ENCODE data around the gene C1orf35.
A peak's percentile ranks its signal among the peaks of the same experiment; 100 is the strongest.

Gene C1orf35

DNA sequence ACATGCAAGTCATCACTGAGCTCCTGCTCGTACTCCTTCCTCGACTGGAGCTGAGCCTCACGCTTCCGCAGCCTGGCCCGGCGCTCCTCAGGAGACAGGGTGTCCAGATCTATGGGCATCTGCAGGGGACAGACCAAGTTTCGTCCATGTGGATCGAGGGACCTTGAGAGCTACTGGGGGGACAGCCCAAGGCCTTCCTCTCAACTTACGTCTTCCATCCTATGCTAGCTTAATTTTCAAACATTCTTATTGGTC, 3.6 kb upstream of the C1orf35 start:
- H3K79me1 ChIP-seq (ENCODE audit: low read length), result peaks cover 11% of the 10 kb centered on the region
- peaks cover 10% of the 10 kb centered on the region for H3K79me2 ChIP-seq (ENCODE audit: control insufficient read depth, insufficient read depth, low read length)
- H2BK120ac ChIP-seq (ENCODE audit: low read depth, low read length), result no peak overlapping the region
- H3K4me2 ChIP-seq (ENCODE audit: low read length), result no peak overlapping the region
- no peak overlapping the region for H3K23ac ChIP-seq (ENCODE audit: low read length)
- no peak overlapping the region for H2AK5ac ChIP-seq (ENCODE audit: low read length)
- no peak for DNase-seq
- H3K18ac ChIP-seq (ENCODE audit: low read length), result no peak overlapping the region
- WGBS (ENCODE audit: extremely low coverage, insufficient coverage, low lambda C conversion rate), result no CpG with 5 or more reads among the region's 9 CpGs
- no peaks in the 10 kb centered on the region for H3K36me3 ChIP-seq (ENCODE audit: control insufficient read depth, insufficient read depth, low read length)
- no peak overlapping the region for H3K27ac ChIP-seq (ENCODE audit: low read depth, low read length)
- H3K56ac ChIP-seq (ENCODE audit: low read length), result no peak overlapping the region
- H2BK15ac ChIP-seq (replicated peaks; ENCODE audit: low read depth), result no peak overlapping the region
- H3K4ac ChIP-seq (ENCODE audit: low read depth, low read length), result no peak overlapping the region
- H2BK5ac ChIP-seq (ENCODE audit: low read length), result no peak overlapping the region
- no peak overlapping the region for H4K5ac ChIP-seq (ENCODE audit: low read length)
- H3K9ac ChIP-seq (ENCODE audit: low read length), result no peak overlapping the region
- no peak overlapping the region for H4K8ac ChIP-seq (ENCODE audit: low read depth, low read length)
- H3K27me3 ChIP-seq (ENCODE audit: insufficient read depth, low read length, poor library complexity), result no peaks in the 10 kb centered on the region
- H3K4me1 ChIP-seq (ENCODE audit: control insufficient read depth, low read depth, low read length), result peaks cover 4% of the 10 kb centered on the region
- H3K4me3 ChIP-seq (ENCODE audit: low read length), result no peak overlapping the region

DNA sequence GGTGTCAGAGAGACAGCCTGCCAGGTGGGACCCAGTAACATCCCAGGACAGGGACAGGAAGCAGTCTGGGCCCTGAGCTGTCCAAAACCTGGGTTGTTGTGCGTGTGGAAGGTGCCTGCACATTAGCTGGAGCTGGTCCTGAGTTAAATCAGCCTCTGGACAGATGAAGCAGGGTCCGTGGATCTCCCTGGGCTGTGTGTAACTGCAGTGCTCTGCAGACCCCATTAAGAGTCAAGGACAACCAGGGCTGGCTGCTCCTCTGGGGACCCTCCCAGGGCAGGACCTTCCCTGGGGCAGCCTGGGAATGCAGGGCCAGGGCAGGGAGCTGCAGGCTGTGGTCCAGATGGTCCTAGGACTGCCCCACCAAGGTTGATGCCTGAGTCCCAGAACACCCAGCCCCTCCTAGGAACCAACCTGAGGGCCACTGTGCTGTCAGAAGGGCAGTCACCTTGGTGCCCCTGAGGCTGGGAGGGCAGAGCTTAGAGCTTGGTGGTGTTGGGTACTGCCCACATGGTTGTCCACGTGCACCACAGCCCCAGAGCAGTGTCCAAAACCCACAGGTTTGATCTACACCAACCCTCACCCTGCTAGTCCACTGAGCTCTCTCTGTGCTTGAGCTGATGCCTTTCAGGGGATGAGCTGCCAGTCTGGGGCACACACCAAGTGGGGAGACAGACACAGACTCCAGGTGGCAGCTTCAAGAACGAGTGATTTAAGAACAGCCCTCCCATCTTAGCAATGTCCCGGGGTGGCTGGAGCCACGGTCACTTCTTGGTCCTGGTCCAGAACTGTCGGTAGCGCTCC, 3.1 kb upstream of the C1orf35 start:
- Histone ChIP-seq H4K8ac (ENCODE audit: low read depth, low read length) (no peak overlapping the region), H3K4me2 (ENCODE audit: low read length) (no peak overlapping the region), H3K9ac (ENCODE audit: low read length) (no peak overlapping the region), H2AK5ac (ENCODE audit: low read length) (no peak overlapping the region), H3K56ac (ENCODE audit: low read length) (no peak overlapping the region), H3K27ac (ENCODE audit: low read depth, low read length) (no peak overlapping the region), H3K79me1 (ENCODE audit: low read length) (peaks cover 11% of the 10 kb centered on the region), H2BK5ac (ENCODE audit: low read length) (no peak overlapping the region), H3K23ac (ENCODE audit: low read length) (no peak overlapping the region), H3K27me3 (ENCODE audit: insufficient read depth, low read length, poor library complexity) (no peaks in the 10 kb centered on the region), H2BK15ac (replicated peaks; ENCODE audit: low read depth) (no peak overlapping the region), H3K79me2 (ENCODE audit: control insufficient read depth, insufficient read depth, low read length) (peaks cover 10% of the 10 kb centered on the region), H3K4me1 (ENCODE audit: control insufficient read depth, low read depth, low read length) (peaks cover 4% of the 10 kb centered on the region), H3K4me3 (ENCODE audit: low read length) (no peak overlapping the region), H3K18ac (ENCODE audit: low read length) (no peak overlapping the region), H2BK120ac (ENCODE audit: low read depth, low read length) (no peak overlapping the region), H3K36me3 (ENCODE audit: control insufficient read depth, insufficient read depth, low read length) (no peaks in the 10 kb centered on the region), H3K4ac (ENCODE audit: low read depth, low read length) (no peak overlapping the region), H4K5ac (ENCODE audit: low read length) (no peak overlapping the region)
- no CpG with 5 or more reads among the region's 8 CpGs for WGBS (ENCODE audit: extremely low coverage, insufficient coverage, low lambda C conversion rate)
- DNase-seq, result no peak

DNA sequence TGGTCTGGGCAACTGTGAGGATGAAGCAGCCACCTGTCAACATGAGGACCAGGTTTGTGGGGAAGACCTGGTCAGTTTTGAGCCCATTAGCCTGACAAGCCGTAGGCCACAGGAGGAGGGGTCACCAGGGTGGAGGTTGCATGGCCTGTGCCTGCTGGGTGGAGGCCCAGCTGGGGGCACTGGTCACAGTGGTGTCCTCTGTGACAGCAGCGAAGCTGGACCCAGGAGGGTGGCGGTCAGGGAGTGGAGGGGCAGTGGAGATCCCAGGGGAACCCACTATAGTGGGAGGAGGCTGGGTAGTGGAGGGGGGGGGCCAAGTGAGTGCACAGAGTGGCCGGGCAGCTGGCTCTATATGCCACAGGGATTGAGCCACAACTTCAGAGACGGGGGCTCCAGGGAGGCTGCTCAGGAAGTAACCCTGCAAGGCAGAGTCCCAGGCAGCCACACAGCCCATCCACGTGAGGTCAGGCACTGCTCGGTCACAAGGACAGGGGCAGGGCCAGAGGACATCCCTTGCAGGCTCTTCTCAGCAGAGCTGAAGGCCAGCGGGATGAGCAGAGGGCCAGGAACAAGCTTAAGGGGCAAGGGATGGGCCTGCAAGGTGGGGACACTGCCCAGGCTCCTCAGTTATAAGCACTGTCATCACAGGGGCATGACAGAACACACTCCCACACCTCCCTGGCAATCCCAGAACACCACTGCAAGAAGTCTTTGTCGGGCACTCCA, 2.3 kb upstream of the C1orf35 start:
- Histone ChIP-seq H3K27me3 (ENCODE audit: insufficient read depth, low read length, poor library complexity) (no peaks in the 10 kb centered on the region), H3K4ac (ENCODE audit: low read depth, low read length) (no peak overlapping the region), H3K23ac (ENCODE audit: low read length) (no peak overlapping the region), H4K5ac (ENCODE audit: low read length) (no peak overlapping the region), H2AK5ac (ENCODE audit: low read length) (no peak overlapping the region), H3K36me3 (ENCODE audit: control insufficient read depth, insufficient read depth, low read length) (no peaks in the 10 kb centered on the region), H2BK5ac (ENCODE audit: low read length) (no peak overlapping the region), H3K18ac (ENCODE audit: low read length) (no peak overlapping the region), H3K9ac (ENCODE audit: low read length) (no peak overlapping the region), H3K4me2 (ENCODE audit: low read length) (no peak overlapping the region), H2BK120ac (ENCODE audit: low read depth, low read length) (no peak overlapping the region), H3K27ac (ENCODE audit: low read depth, low read length) (no peak overlapping the region), H4K8ac (ENCODE audit: low read depth, low read length) (no peak overlapping the region), H3K79me1 (ENCODE audit: low read length) (peaks cover 11% of the 10 kb centered on the region), H3K4me3 (ENCODE audit: low read length) (no peak overlapping the region), H2BK15ac (replicated peaks; ENCODE audit: low read depth) (no peak overlapping the region), H3K79me2 (ENCODE audit: control insufficient read depth, insufficient read depth, low read length) (peaks cover 10% of the 10 kb centered on the region), H3K56ac (ENCODE audit: low read length) (no peak overlapping the region), H3K4me1 (ENCODE audit: control insufficient read depth, low read depth, low read length) (peaks cover 4% of the 10 kb centered on the region)
- WGBS (ENCODE audit: extremely low coverage, insufficient coverage, low lambda C conversion rate), result no CpG with 5 or more reads among the region's 9 CpGs
- DNase-seq, result no peak

DNA sequence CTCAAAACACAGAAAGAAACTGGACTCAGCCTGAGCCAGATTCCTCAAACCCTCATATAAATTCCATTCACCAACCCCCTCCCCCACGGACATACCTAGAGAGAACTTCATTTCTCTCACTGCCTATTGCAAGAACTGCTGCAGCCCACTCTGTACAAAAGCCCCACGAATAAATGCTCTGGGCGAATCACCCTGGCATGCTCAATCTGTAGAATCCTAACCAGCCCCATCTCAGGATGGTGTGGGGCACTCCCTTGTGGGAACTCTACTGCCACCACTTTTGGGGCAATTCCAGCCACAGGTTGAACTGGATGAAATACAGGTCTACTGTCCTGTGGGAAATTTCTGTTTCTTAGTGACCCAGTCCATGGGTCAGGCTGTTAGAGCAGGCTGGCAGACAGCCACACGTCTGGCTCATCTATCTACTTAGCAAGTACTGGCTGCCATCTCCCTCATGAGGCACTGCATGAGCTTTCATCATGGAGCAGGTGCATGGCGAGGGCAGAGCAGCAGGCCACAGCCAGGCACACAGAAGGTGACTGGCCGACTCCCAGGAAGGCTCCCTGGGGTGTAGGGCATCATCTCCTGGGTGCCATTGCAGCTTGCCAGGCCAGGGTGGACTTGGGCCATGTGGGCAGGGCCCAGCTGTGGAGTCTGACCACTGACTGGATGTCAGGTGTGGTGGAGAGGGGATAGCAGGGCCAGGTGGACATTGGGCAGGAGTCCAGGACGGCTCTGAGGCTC, 1.6 kb upstream of the C1orf35 start:
- H3K4ac ChIP-seq (ENCODE audit: low read depth, low read length), result no peak overlapping the region
- H3K27me3 ChIP-seq (ENCODE audit: insufficient read depth, low read length, poor library complexity), result no peaks in the 10 kb centered on the region
- H4K5ac ChIP-seq (ENCODE audit: low read length), result no peak overlapping the region
- H2BK120ac ChIP-seq (ENCODE audit: low read depth, low read length), result no peak overlapping the region
- peaks cover 10% of the 10 kb centered on the region for H3K79me2 ChIP-seq (ENCODE audit: control insufficient read depth, insufficient read depth, low read length)
- no CpG with 5 or more reads among the region's 7 CpGs for WGBS (ENCODE audit: extremely low coverage, insufficient coverage, low lambda C conversion rate)
- no peak overlapping the region for H3K9ac ChIP-seq (ENCODE audit: low read length)
- H3K4me1 ChIP-seq (ENCODE audit: control insufficient read depth, low read depth, low read length), result peaks cover 4% of the 10 kb centered on the region
- no peak overlapping the region for H3K27ac ChIP-seq (ENCODE audit: low read depth, low read length)
- H2BK5ac ChIP-seq (ENCODE audit: low read length), result no peak overlapping the region
- DNase-seq, result no peak
- no peak overlapping the region for H4K8ac ChIP-seq (ENCODE audit: low read depth, low read length)
- H3K18ac ChIP-seq (ENCODE audit: low read length), result no peak overlapping the region
- no peak overlapping the region for H3K56ac ChIP-seq (ENCODE audit: low read length)
- no peak overlapping the region for H2AK5ac ChIP-seq (ENCODE audit: low read length)
- H2BK15ac ChIP-seq (replicated peaks; ENCODE audit: low read depth), result no peak overlapping the region
- no peak overlapping the region for H3K4me3 ChIP-seq (ENCODE audit: low read length)
- peaks cover 11% of the 10 kb centered on the region for H3K79me1 ChIP-seq (ENCODE audit: low read length)
- no peak overlapping the region for H3K23ac ChIP-seq (ENCODE audit: low read length)
- H3K36me3 ChIP-seq (ENCODE audit: control insufficient read depth, insufficient read depth, low read length), result no peaks in the 10 kb centered on the region
- H3K4me2 ChIP-seq (ENCODE audit: low read length), result no peak overlapping the region

DNA sequence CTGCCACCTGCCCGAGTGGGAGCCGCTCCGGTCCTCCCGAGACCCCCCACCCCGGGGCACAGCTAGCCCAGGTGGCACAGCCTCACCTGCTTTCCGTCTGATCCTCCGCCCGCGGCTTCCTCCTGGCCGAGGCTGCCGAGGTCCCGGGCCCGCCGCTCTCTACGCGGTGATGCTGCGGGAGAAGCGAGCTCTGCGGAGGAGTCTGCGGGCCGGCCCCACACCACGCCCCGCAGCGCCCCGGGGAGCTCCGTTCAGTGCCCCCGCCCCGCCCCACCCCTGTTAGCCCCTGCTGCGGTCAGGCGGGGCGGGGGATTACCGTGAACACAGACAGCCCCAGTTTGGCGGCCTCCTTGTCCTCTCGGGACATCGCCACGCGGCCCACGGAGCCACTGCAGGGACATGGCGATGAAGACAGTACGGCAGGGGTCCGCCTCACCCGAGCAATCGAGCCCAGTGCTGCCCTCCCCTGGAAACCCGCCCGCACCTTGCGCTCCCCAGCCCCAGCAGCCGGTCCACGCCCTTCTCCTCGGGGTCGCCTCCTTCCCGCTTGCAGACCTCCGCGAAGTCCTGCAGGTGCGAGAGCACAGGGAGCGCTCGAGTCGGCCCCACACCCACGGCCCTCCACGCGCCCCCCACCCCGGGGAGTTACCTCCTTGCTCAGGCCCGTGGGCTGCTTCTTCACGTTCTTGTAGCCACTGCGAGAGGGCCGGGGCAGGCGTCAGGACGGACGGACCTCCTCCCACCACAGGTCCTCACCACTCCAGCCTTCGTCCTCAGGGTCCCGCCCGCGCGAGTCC, 933 bp downstream of the C1orf35 start:
- Histone ChIP-seq H2BK15ac (replicated peaks; ENCODE audit: low read depth) (no peak overlapping the region), H3K23ac (ENCODE audit: low read length) (no peak overlapping the region), H3K4me3 (ENCODE audit: low read length) (peak overlapping the region; percentile 67), H3K36me3 (ENCODE audit: control insufficient read depth, insufficient read depth, low read length) (peaks cover 3% of the 10 kb centered on the region), H3K27me3 (ENCODE audit: insufficient read depth, low read length, poor library complexity) (no peaks in the 10 kb centered on the region), H3K4me2 (ENCODE audit: low read length) (peak overlapping the region; percentile 67), H3K79me1 (ENCODE audit: low read length) (peaks cover 5% of the 10 kb centered on the region), H3K27ac (ENCODE audit: low read depth, low read length) (no peak overlapping the region), H3K4me1 (ENCODE audit: control insufficient read depth, low read depth, low read length) (peaks cover 1% of the 10 kb centered on the region), H3K4ac (ENCODE audit: low read depth, low read length) (no peak overlapping the region), H3K9ac (ENCODE audit: low read length) (peak overlapping the region; percentile 88), H3K56ac (ENCODE audit: low read length) (peak overlapping the region; percentile 83), H3K79me2 (ENCODE audit: control insufficient read depth, insufficient read depth, low read length) (peaks cover 3% of the 10 kb centered on the region), H3K18ac (ENCODE audit: low read length) (peak overlapping the region; percentile 24), H2BK120ac (ENCODE audit: low read depth, low read length) (no peak overlapping the region), H4K5ac (ENCODE audit: low read length) (no peak overlapping the region), H4K8ac (ENCODE audit: low read depth, low read length) (no peak overlapping the region), H2BK5ac (ENCODE audit: low read length) (no peak overlapping the region), H2AK5ac (ENCODE audit: low read length) (no peak overlapping the region)
- DNase-seq, result peak; percentile 64
- WGBS (ENCODE audit: extremely low coverage, insufficient coverage, low lambda C conversion rate), result no CpG with 5 or more reads among the region's 73 CpGs

Measured in mesendoderm (in vitro differentiated cells).